Neural progenitor cell (in vitro differentiated cells): ENCODE data around the gene EIF2D.

ENCODE experiments used
- EZH2 ChIP-seq: fragments of 200-600 bp; sonication (generic); IDR thresholded peaks from 2 replicates; pipeline ENCODE4 v1.6.1; 2017; ENCODE audit warnings: antibody characterized with exemption, mild to moderate bottlenecking, moderate library complexity
- EZH2phosphoT487 ChIP-seq: fragments of 200-600 bp; sonication (generic); IDR thresholded peaks from 2 replicates; pipeline ENCODE4 v1.6.1; 2017; ENCODE audit warnings: antibody characterized with exemption
- TF ChIP-seq, protein P1 (sequence below): fragments of 200-600 bp; sonication (generic); IDR thresholded peaks from 2 replicates; pipeline ENCODE4 v1.5.1; 2017; ENCODE audit warnings: antibody characterized with exemption, mild to moderate bottlenecking

DNA sequence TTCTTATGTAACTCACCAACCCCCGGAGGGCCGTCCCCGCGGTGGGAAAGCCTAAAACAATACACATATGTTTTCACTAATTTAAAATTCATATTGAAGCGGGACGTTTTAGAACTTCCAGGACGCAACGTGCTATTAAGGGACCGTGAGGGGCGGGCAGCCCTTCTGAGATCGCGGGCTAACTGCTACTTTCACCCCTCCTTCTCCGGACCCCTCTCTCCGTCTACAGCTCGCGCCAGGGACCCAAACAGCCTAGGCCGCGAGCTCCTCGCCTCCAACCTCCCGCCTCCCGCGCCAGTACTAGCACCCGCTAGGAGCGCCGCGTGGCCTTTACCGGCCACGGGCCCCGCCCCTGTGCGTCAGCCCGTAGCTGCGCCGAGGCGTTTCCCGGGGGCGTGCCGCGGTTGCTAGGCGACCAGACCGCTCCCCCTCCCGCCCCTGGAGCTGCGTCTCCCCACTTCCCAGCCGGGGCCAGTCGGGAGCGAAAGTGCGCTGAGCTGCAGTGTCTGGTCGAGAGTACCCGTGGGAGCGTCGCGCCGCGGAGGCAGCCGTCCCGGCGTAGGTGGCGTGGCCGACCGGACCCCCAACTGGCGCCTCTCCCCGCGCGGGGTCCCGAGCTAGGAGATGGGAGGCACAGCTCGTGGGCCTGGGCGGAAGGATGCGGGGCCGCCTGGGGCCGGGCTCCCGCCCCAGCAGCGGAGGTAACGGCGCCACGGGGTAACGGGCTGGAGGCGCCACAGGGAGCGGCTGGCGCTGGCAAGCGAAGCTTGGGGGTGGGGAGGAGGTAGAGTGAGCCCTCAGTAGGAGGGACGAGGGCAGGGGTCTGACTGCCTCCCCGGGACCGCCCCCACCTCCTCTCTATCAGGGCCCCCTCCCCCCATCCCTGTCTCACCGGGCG, 23.1 kb upstream of the EIF2D start, which contains the start of gene DYRK3:
- TF ChIP-seq EZH2 (no peak), EZH2phosphoT487 (no peak)
- TF ChIP-seq, protein P1, sequence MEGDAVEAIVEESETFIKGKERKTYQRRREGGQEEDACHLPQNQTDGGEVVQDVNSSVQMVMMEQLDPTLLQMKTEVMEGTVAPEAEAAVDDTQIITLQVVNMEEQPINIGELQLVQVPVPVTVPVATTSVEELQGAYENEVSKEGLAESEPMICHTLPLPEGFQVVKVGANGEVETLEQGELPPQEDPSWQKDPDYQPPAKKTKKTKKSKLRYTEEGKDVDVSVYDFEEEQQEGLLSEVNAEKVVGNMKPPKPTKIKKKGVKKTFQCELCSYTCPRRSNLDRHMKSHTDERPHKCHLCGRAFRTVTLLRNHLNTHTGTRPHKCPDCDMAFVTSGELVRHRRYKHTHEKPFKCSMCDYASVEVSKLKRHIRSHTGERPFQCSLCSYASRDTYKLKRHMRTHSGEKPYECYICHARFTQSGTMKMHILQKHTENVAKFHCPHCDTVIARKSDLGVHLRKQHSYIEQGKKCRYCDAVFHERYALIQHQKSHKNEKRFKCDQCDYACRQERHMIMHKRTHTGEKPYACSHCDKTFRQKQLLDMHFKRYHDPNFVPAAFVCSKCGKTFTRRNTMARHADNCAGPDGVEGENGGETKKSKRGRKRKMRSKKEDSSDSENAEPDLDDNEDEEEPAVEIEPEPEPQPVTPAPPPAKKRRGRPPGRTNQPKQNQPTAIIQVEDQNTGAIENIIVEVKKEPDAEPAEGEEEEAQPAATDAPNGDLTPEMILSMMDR, result no peak
